RWPE2 (cell line): ENCODE data around the gene S100Z.

Source experiments
- ATAC-seq: fragments of 200-7000 bp; cut with Tn5 transposase; 3 replicates; pipeline ENCODE4 v1.9.1; 2021; ENCODE audit warnings: low read depth
- DNase-seq: peaks from one replicate; pipeline ENCODE4 v3.0.0-alpha.2; 2020; ENCODE audit warnings: low spot score
- H3K27ac ChIP-seq: fragments of 450-650 bp; 2 replicates; pipeline ENCODE4 v1.5.1; 2017; ENCODE audit warnings: mild to moderate bottlenecking; ENCODE audit not compliant: poor library complexity, severe bottlenecking
- H3K27me3 ChIP-seq: fragments of 250-450 bp; sonication (Bioruptor Pico); 2 replicates; pipeline ENCODE4 v1.5.1; 2021; ENCODE audit warnings: mild to moderate bottlenecking, moderate library complexity; ENCODE audit not compliant: insufficient read depth, poor library complexity, severe bottlenecking
- H3K36me3 ChIP-seq: fragments of 250-450 bp; sonication (Bioruptor Pico); 2 replicates; pipeline ENCODE4 v1.5.1; 2020; ENCODE audit warnings: low read depth, mild to moderate bottlenecking, moderate library complexity
- H3K4me1 ChIP-seq: fragments of 250-450 bp; sonication (Bioruptor Pico); 2 replicates; pipeline ENCODE4 v1.5.1; 2021; ENCODE audit warnings: mild to moderate bottlenecking, moderate library complexity; ENCODE audit not compliant: insufficient read depth, poor library complexity, severe bottlenecking
- H3K4me3 ChIP-seq: fragments of 250-450 bp; sonication (Bioruptor Pico); 2 replicates; pipeline ENCODE4 v1.5.1; 2021; ENCODE audit warnings: mild to moderate bottlenecking, moderate library complexity; ENCODE audit not compliant: severe bottlenecking
- H3K9me3 ChIP-seq: fragments of 250-450 bp; sonication (Bioruptor Pico); 2 replicates; pipeline ENCODE4 v1.5.1; 2021; ENCODE audit warnings: mild to moderate bottlenecking, moderate library complexity; ENCODE audit not compliant: severe bottlenecking
- TF ChIP-seq, protein P1 (sequence below): fragments of 450-650 bp; IDR thresholded peaks from one replicate; pipeline ENCODE4 v1.5.1; 2017; ENCODE audit warnings: mild to moderate bottlenecking, moderate library complexity; ENCODE audit not compliant: poor library complexity, severe bottlenecking

The S100Z gene

DNA sequence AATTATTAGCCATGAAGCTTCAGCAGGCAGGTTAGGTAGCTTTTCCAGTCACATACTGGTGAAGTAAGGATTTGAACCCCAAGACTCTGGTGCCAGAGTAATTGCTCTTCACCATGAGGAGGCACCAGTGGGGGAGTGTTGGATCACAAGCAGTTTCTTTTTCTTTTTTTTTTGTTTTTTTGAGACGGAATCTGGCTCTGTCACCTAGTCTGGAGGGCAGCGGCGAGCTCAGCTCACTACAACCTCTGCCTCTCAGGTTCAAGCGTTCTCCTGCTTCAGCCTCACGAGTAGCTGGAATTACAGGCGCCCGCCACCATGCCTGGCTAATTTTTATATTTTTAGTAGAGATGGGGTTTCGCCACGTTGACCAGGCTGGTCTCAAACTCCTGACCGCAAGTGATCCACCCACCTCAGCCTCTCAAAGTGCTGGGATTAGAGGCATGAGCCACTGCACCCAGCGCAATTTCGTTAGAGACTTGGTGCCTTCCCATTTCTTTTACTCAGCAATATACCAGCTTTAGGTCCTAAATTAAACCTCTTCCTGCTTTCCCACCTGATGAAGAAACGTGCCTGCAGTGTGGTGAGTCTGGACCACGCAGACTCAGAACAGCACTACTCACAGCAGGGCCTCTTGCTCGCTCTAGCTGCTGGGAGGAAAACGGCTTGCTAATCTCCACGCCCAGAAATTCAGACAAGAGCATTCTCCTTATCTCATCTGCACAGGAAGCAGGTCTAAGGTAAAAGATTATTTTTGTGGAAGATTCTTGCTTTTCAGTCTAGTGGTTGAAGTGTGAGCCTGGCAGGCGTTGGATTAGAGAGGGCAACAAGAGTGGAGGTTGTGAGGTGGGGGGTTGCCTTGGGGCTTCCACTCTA is at the start of gene S100Z:
Gene S100Z, plus strand, starts transcription at position 596 of the 873 bp plus-strand sequence. CDS start 25,346 bp downstream, outside the sequence.
- TF ChIP-seq, protein P1, sequence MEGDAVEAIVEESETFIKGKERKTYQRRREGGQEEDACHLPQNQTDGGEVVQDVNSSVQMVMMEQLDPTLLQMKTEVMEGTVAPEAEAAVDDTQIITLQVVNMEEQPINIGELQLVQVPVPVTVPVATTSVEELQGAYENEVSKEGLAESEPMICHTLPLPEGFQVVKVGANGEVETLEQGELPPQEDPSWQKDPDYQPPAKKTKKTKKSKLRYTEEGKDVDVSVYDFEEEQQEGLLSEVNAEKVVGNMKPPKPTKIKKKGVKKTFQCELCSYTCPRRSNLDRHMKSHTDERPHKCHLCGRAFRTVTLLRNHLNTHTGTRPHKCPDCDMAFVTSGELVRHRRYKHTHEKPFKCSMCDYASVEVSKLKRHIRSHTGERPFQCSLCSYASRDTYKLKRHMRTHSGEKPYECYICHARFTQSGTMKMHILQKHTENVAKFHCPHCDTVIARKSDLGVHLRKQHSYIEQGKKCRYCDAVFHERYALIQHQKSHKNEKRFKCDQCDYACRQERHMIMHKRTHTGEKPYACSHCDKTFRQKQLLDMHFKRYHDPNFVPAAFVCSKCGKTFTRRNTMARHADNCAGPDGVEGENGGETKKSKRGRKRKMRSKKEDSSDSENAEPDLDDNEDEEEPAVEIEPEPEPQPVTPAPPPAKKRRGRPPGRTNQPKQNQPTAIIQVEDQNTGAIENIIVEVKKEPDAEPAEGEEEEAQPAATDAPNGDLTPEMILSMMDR: no peak
- Histone ChIP-seq H3K4me1 (no peaks in the 10 kb centered on the region), H3K4me3 (no peak within 1 kb of the TSS), H3K27me3 (no peaks in the 10 kb centered on the region), H3K27ac (no peak within 1 kb of the TSS), H3K9me3 (no peaks in the 10 kb centered on the region), H3K36me3 (no peaks in the 10 kb centered on the region)
- no peak; the same call in 2 of the 3 replicates for ATAC-seq
- no peak for DNase-seq

- DNase-seq (no peak), ATAC-seq (no peak)
- Histone ChIP-seq H3K4me3 (no peak overlapping the region), H3K9me3 (no peaks in the 10 kb centered on the region), H3K27me3 (no peaks in the 10 kb centered on the region), H3K36me3 (no peaks in the 10 kb centered on the region), H3K4me1 (peaks cover 19% of the 10 kb centered on the region), H3K27ac (peak overlapping the region; percentile 93)
- TF ChIP-seq, protein P1: no peak
Measured at GRCh38 chr5:76800579-76800978, 49.2 kb upstream of the S100Z start.

DNA sequence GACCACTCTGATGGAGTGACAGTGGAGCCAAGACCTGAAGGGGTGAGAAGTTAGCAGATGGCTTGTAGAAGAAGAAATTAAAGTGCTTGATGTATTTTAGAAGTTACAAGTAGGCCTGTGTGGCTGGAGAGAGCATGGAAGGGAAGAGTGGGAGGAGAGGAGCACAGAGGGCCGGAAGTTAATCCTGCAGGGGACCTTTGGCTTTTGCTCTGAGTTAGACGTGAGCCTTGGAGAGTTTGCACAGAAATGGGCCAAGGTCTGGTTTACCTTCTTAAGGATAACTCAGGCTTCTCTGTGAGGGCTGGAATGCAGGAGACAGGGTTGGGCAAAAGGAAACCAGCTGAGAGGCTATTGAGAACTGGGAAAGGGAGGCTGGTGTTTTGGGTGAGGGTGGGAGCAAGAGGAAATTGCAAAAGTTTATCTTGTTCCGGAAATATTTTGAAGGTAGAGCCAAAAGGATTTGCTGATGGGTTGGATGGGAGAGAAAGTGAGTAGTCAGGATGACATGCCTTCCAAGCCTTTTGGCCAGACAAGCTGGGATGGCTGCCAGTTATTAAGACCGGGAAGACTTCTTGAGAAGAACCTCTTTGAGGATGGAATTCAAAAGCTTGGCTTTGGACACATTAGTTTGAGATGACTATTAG is 48.5 kb upstream of the S100Z start:
- DNase-seq (peak; percentile 78), ATAC-seq (peak; percentile 73)
- Histone ChIP-seq H3K4me3 (no peak overlapping the region), H3K9me3 (no peaks in the 10 kb centered on the region), H3K4me1 (peaks cover 24% of the 10 kb centered on the region), H3K27ac (peak overlapping the region; percentile 93), H3K27me3 (no peaks in the 10 kb centered on the region), H3K36me3 (no peaks in the 10 kb centered on the region)
- TF ChIP-seq, protein P1: no peak

- Histone ChIP-seq H3K9me3 (no peaks in the 10 kb centered on the region), H3K4me3 (no peak overlapping the region), H3K4me1 (peaks cover 28% of the 10 kb centered on the region), H3K27me3 (no peaks in the 10 kb centered on the region), H3K27ac (peak overlapping the region; percentile 93), H3K36me3 (no peaks in the 10 kb centered on the region)
- DNase-seq: no peak
- TF ChIP-seq, protein P1: no peak
- peak; percentile 12; the same call in 2 of the 3 replicates for ATAC-seq
Measured at GRCh38 chr5:76801803-76802195, 48.0 kb upstream of the S100Z start.
